Activated CD4-positive, alpha-beta T cell treated with anti-CD3 and anti-CD28 coated beads, Interleukin-2, Interleukin-6, amounts not matched to agents 100 ng/mL and 50 ng/mL, durations not matched to agents 16 hours and 8 hours (primary cell): ENCODE data around the gene NPNT.

ENCODE experiments used
- DNase-seq: peaks from one replicate; pipeline ENCODE4 v3.0.0-alpha.2; 2020

The NPNT gene

DNA sequence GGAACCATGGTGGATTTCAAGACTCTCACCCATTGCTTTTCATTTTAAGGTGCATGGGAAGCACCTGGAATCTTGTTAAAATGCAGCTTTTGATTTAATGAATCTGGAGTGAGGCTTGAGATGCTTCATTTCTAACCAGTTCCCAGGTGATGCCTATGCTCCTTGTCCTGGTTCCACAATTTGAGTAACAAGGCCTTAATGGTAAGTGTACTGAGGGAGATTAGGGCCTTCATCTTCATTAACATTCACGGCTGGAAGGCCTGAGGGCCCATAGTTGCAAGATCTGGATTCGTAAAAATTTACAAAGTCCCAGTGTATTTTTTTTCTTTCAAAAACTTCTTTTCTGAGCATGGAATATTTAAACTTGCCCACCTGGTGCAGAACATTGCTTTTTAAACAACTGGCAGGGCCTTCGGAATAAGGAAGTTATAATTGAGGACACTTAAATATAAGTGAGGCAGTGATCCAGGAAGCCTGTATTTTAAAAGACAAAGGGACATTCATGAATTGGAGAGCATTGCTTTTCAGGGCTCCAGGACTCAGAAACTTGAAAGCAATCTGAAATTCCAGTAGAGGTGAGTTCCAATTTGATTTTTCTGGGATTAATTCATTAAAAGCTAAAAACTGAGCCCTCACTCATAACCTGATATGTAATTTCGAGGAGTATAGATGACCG lies 77.8 kb downstream of the NPNT start:
- no peak for DNase-seq

DNA sequence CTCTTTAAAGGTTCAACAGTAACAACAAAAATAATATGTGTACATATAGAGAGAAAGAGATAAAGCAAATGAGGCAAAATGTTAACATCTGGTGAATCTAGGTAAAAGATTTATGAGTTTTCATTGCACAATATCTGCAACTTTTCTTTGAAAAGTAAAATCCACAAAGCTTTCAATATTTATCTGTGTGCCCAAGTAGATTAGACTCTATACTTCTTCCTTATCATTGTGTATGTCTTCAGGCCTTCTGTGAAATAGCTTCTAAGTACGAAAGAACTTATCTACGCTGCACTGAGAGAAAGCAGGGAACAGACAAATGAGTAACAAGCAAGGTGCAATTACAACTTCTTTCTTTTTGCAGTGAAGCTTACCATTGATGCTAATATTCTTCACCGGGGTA lies 81.6 kb downstream of the NPNT start:
- no peak for DNase-seq

DNA sequence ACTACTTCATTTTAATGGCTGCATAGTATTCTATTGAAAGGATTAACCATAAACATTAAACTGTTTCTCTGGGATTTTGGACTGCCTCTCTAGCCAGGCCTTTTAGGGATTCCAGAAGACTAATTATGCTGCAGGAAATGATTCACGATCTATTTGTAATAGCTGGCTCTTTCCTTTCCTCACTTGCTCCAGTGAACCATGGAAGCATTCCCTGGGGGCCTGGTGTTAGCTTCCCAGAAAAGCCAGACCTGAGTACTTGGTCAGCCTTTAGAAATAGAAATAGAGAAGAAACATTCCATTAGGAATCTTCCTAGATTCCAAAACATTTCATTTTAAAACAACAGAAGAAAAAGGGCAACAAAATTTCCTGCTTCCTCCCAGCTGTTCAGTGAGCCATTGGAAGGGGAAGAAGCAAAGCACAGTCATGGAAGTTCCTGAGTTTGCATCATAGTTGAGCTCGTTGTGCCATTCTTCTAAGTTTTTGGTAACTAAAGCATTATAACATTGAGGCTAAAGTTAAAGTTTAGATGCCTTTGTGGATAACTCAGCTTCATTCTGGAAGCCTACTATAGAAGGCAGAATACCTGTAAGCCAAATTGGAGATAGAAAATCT lies 83.5 kb downstream of the NPNT start:
- DNase-seq = no peak

DNA sequence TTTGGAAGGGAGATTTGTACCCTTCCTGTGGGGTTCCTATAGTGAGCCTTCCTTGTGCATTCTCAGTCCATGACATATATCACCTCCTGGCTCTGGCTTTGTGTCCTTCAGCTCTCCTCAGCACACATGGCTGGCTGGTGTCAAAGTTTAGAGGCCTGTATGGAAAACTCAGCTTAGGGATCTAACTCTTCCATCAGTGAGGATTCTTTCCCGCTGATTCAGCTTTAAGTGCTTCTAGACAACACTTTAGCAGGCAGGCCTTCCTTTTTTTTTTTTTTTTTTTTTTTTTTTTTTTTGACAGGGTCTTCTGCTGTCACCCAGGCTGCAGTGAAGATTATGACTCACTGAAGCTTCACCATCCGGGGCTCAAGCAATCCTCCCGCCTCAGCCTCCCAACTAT lies 84.2 kb downstream of the NPNT start:
- no peak for DNase-seq

DNA sequence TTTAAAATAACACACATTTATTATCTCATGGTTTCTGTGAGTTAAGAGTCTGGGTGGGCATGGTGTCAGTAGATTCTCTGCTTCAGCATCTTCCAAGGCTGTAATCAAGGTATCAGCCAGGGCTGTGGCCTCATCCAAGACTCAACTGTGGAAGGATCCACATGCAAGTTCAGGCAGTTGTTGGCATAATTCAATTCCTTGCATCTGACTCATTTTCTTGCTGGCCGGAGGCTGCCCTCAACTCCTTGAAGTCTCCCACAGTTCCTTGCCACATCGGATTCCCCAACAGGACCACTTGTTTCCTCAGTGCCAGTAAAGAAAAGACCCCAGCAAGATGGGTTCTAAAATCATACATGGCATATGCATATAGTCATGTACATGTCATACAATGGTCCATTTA lies 93.4 kb downstream of the NPNT start:
- no peak for DNase-seq

DNA sequence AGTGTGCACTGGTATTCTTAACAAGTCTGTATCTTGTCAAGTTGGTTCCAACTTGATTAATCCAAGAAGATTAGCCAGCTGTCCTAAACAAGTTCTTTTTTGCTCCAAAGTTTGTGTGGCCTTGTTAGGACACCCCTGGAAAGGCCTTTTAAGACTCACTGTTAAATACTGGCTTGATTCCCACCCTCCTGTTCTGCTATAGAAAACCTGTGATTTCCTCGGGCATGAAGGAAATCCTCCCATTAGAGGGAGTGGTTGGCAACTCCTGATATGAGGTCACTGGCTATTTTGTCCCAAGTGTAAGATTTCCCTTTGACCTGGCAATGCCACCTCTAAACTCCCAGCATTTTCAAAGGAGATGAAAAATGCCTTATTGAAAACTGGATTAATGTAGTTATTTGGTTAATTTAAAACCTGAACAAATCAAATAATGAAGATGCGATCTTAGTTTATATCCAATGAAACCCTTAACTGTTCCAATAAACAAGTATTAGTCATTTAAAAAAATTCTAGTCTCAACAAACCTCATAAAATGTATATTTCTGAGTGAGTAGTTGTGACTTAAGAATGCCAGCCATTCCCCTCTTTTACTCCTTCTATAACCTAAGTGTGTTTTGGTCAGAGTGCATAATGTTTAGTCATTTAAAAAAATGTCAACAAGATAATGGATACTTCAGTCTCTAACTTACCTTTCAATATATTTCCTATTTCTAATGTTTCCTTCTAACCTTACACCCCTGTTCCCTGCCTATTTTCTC lies 94.4 kb downstream of the NPNT start:
- DNase-seq = no peak

DNA sequence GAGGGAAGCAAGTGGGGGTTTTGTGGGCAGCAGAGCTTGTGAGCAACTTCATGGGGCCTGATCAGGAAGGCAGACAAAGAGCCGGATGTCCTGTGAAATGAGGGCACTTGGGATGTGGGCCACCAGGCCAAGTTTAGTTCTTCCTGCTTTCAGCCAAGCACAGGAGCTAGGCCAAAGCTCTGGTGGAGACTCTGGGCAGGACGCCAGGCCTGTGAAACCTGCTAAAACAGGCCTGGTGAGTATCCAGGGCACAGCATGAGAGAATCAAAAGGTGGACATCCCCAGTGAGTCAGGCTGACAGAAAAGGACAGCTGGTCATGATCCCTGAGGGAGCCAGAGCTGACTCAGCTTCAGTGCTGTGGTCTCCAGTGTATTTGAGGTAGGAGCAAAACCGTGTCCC lies 95.7 kb downstream of the NPNT start:
- DNase-seq = no peak

DNA sequence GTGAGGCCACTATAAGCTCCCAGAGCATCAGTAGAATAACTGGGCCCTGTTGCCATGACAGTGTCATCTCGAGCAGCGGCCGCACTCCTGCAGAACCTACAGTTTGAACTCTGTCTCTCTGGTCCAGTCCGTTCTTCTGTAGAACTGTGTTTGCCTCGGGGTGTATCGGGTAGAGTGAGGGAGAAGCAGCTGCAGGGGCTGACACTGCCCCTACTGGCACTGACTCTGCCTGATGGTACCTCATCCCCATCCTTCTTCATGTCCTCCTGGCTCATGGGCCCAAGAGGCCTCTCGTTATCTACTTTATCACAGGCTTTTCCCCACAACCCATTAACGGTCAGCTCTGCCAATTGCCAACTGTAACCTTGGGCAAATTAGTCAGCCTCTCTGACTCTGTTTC lies 96.5 kb downstream of the NPNT start:
- DNase-seq = no peak

DNA sequence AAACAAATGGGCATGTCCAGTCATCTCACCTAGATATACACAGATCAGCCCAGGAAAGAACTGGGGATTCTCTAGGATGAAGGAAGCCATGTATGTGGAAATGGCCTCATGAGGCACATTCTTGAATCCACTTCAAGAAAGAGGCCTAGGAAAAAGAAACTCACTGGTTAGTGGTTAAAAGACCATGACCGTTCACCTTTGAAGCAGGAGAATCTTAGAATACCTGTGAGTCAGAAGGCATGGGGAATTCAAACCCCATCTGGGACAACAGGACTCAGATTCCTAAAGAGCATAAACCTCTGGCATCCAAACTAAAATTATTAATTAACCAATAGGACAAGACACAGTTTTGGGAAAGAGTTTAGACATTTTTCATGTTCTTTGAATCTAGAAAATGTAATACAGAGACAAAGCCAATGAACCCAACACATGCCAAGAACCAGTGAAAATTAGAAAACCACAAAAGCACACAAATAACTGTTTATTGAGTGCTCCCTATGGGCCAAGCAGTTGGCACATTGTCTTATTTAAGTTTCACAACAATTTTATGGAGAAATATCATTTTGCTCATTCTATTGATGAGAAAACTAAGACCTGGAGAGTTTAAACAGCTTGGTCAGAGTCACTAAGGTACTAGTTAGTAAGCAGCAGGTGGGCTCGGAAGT lies 97.5 kb downstream of the NPNT start:
- no peak for DNase-seq

DNA sequence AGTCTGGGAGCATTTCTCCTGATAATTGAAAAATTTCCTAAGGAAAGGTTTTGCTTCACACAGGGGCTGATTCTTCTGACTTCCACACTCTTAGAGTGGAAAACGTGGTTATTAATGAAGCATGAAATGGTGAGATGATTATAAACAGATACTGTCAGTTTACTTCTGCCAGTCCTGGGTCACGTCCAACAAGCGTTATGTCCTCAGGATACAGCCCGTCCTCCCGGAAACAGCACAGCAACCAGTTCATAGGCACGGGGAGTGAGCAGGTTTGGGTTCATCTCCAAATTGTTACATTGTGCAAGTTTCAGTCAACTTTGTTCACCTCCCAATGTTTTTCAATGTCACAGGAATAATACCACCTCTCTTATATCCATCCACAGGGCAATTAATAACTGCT lies 98.8 kb downstream of the NPNT start:
- DNase-seq = no peak

DNA sequence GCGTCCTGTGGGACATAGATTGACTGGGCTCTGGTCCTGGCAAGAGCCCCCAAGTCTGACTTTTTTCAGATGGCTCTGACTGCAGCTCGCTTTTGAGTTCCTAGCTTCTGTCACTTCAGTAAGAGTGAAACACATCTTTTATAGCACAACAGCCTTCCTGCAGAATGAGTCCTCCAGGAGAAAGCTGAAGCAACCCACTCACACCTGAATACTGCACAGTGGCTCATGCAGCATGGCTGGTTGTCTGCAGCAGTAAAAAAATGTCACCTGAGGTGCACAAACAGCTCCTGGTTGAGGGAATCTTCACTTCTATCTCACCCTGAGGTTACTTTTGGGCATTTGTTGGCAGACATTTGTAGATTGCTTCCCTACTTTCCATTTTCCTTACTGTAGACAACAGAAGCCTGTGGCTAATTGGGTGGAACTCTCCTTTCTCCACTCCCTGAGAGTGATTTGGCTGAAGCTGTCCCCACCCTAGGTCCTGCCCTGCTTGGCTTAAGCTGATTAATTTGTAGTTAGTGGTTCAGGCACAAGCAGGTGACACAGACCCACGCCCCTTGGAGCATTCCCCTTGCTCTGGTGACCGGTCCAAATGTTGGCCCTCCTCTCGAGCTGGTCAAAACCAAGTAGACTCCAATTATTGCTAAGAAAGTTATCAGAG lies 99.7 kb downstream of the NPNT start:
- DNase-seq = no peak

DNA sequence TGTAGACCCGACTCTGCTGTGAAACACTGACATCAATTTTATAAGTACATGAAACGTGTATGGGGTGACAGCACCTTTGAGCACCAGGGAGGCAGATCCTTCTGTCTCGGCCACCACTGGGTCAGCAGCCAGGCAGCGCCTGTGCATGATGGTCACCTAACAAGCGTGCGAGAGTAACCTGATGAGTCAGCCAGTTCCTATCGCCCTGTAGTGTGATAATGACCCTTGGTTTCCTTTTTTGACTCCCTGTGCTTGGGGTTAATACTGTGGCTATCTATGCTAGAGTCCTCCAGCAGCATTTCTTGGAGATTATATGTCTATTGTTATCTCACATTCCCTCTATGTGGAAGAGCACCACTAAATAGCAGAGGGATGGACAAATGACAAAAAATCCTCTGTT lies 101.6 kb downstream of the NPNT start:
- DNase-seq = no peak

DNA sequence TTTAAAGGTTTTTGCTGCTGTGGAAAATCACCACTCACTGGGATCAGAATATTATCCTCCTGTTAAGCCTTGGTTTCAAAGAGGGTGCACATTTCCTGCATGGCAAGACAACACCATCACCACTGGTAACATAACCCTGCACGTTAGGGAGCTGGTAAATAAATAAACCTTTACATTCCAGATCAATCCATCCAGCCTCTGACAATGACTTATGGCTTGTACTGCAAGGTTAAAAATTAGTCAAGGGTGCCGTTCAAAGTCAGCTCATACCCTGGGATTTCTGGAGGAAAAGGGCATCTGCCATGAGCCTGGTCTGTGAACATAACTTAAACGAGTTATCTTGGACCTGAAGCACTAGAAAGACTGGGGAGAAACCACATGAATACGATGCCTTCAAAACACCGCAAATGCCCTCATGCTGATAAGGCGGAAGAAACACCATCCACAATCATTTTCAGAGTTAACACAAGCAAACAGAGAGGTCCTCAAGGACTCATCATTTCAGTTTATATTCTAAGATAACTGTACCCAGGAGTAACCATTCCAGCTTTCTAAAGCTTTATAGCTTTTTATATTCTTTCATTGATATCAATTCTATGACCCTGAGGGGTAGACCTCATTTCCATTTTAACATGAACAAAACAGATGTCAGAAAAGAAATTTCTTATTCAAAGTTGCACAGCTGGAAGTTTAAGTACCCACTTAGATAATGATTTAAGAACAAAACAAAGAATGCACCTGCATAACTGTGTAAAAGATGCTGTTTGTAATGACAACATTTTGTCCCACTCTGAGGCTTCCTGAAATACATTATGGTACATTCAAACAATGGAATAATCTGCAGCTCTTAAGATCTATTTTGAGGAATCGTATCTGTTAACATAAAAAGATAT lies 103.1 kb downstream of the NPNT start:
- DNase-seq = no peak

DNA sequence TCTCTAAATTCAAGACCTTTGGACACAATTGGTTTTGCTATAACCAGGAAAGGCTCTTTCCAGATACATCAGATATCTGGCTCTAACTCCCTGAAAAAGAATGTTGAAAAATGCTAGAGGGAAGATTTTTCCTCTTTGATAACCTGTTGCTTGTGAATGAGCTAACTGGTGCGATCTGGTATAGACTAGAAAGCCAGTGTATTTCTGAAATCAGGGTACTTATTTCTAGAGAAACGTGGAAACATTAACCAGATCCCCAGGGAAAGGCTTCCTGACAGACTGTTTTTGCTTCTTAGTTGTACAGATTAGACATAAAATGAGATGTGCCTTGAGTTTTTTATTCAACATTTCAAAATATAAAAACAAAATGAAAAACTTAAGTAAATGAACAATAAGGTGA lies 107.7 kb downstream of the NPNT start:
- no peak for DNase-seq

DNA sequence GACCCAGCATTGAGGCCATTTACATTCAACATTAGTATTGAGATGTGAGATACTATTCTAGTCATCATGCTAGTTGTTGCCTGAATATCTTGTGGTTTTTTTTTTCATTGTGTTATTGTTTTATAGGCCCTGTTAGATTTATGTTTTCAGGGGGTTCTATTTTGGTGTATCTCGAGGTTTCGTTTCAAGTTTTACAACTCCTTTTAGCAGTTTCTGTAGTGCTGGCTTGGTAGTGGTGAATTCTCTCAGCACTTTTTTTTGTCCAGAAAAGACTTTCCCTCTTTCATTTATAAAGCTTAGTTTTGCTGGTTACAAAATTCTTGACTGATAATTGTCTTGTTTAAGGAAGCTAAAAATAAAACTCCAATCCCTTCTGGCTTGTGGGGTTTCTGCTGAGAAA lies 115.5 kb downstream of the NPNT start:
- no peak for DNase-seq

DNA sequence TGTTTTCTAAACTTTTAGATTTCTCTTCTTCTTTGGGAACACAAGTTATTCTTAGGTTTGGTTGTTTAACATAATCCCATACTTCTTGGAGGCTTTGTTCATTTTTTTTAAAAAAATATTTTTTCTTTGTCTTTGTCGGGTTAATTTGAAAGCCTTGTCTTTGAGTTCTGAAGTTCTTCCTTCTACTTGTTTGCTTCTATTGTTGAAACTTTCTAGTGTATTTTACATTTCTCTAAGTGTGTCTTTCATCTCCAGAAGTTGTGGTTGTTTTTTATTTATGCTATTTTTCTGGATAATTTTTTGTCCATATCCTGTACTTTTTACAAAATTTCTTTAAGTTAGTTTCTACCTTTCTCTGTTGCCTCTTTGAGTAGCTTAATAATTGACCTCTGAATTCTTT lies 116.1 kb downstream of the NPNT start:
- no peak for DNase-seq

DNA sequence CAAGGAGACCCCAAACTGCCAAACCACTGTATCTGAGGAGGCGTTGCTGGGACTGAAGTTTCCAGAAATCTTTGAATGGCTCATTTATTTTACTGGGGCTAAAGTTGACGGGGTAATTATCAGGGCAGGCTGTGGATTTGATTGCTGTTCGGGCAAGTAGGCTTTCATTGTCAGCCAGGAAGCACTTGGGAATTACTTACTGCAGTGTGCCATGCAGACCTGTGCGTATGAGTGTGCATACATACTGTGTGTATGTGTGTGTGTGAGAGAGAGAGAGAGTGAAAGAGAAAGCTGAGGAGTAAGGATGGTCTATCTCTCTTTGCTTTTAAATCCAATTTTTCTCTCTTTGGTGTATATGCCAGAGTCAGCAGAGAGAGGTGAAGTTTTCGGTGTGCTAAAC lies 122.7 kb downstream of the NPNT start:
- DNase-seq = no peak

DNA sequence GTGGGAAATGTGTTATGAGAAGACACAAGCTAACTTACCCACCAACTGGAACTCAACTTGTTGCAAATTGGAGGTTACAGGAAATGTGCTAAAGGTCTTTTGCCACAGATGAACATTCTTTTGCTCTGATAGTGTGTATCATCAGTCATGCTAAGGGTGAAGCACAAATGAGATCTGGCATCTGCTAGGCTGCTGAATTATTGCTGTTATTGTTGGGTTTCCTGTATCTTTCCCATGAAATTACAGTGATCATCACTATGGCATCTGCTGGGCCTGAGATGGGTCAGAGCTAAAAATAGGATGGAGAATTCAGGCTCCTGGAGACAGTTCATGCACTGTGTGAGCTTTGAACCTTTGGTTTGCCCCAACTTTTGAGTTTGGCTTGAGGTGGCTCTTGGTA lies 124.5 kb downstream of the NPNT start:
- DNase-seq = no peak
